ENCODE results near the gene CDC25A.

DNA sequence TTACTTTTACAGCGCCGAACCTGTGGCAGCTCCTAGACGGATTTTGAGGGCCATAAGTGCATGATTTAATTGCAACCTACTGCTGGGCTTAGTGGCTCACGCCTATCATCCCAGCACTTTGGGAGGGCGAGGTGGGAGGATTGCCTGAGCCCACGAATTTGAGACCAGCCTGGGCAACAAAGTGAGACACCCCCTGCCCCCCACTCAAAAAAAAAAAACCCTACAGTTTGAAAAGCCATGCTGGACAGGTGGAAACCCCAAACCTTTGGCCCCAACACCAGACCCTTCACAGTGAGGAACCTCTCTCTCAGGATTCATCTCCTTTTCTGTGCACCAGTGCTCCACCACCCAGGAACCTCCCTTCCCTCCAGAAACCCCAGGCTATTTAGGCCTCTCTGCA lies 1.1 kb upstream of the CDC25A start:
- no peak for TF ChIP-seq POLR2A (IDR thresholded peaks at IDR 0.05)
- TF ChIP-seq, protein P1, sequence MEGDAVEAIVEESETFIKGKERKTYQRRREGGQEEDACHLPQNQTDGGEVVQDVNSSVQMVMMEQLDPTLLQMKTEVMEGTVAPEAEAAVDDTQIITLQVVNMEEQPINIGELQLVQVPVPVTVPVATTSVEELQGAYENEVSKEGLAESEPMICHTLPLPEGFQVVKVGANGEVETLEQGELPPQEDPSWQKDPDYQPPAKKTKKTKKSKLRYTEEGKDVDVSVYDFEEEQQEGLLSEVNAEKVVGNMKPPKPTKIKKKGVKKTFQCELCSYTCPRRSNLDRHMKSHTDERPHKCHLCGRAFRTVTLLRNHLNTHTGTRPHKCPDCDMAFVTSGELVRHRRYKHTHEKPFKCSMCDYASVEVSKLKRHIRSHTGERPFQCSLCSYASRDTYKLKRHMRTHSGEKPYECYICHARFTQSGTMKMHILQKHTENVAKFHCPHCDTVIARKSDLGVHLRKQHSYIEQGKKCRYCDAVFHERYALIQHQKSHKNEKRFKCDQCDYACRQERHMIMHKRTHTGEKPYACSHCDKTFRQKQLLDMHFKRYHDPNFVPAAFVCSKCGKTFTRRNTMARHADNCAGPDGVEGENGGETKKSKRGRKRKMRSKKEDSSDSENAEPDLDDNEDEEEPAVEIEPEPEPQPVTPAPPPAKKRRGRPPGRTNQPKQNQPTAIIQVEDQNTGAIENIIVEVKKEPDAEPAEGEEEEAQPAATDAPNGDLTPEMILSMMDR (IDR thresholded peaks at IDR 0.05), result no peak

Data from body of pancreas (tissue), 4 donors.